CD4-positive, alpha-beta T cell treated with Interleukin-21 for 1 hour (primary cell): Measurements from ENCODE around the gene MADD.
"Not testable (repeated sequence)": the region's sequence is repeated elsewhere in the genome, so short reads cannot be mapped to it uniquely, and the experiment has no call there.

Experiments used
- DNase-seq: peaks from one replicate; pipeline ENCODE4 v3.0.0-alpha.2; 2020

The MADD gene

GRCh38 chr11:47326198-47326597 lies 56.3 kb downstream of the MADD start:
- DNase-seq: no peak

GRCh38 chr11:47327025-47327424 lies 57.1 kb downstream of the MADD start:
- DNase-seq: no peak

GRCh38 chr11:47327949-47328348 lies 58.0 kb downstream of the MADD start:
- DNase-seq: no peak

GRCh38 chr11:47328449-47329390 lies 58.8 kb downstream of the MADD start:
- no peak for DNase-seq

GRCh38 chr11:47329431-47329986 lies 59.6 kb downstream of the MADD start:
- DNase-seq: no peak

GRCh38 chr11:47329987-47330931 lies 60.3 kb downstream of the MADD start:
- no peak for DNase-seq

GRCh38 chr11:47331454-47332302 lies 61.7 kb downstream of the MADD start:
- DNase-seq: no peak

GRCh38 chr11:47332303-47332711 lies 62.4 kb downstream of the MADD start:
- no peak for DNase-seq

- no peak for DNase-seq
Measured at GRCh38 chr11:47332791-47333525, 63.0 kb downstream of the MADD start.

GRCh38 chr11:47333526-47333845 lies 63.6 kb downstream of the MADD start:
- DNase-seq: no peak

- DNase-seq: no peak
Measured at GRCh38 chr11:47333886-47334443, 64.0 kb downstream of the MADD start.

- DNase-seq: not testable (repeated sequence)
Measured at GRCh38 chr11:47334699-47335411, 64.9 kb downstream of the MADD start.

GRCh38 chr11:47335733-47336132 lies 65.8 kb downstream of the MADD start:
- DNase-seq: no peak

- DNase-seq: no peak
Measured at GRCh38 chr11:47336595-47336994, 66.7 kb downstream of the MADD start.

- DNase-seq: no peak
Measured at GRCh38 chr11:47337229-47337924, 67.4 kb downstream of the MADD start.

- no peak for DNase-seq
Measured at GRCh38 chr11:47338396-47339241, 68.7 kb downstream of the MADD start.

- no peak for DNase-seq
Measured at GRCh38 chr11:47340010-47340409, 70.1 kb downstream of the MADD start.

- DNase-seq: no peak
Measured at GRCh38 chr11:47340980-47341775, 71.2 kb downstream of the MADD start.
